Subcutaneous abdominal adipose tissue (tissue), 5 donors: ENCODE data around the gene TAP2.
A peak's percentile ranks its signal among the peaks of the same experiment; 100 is the strongest.

Experiments
- H3K27ac ChIP-seq: one replicate; pipeline ENCODE4 v1.7.0; 2013; ENCODE audit warnings: low read depth, mild to moderate bottlenecking, inconsistent platforms, low read length, moderate library complexity
- H3K27me3 ChIP-seq, 5 donors: one replicate each; pipeline ENCODE4 v1.7.0; 2013; ENCODE audit warnings: low read length in 5 of 5, inconsistent platforms in 1 of 5; ENCODE audit not compliant: control insufficient read depth in 5 of 5, insufficient read depth in 4 of 5
- H3K36me3 ChIP-seq, 5 donors: one replicate each; pipeline ENCODE4 v1.7.0; 2013; ENCODE audit warnings: low read length in 5 of 5; ENCODE audit not compliant: control insufficient read depth in 5 of 5, insufficient read depth in 5 of 5
- H3K4me1 ChIP-seq, 5 donors: one replicate each; pipeline ENCODE4 v1.7.0; 2013; ENCODE audit warnings: low read length in 5 of 5, mild to moderate bottlenecking in 3 of 5, moderate library complexity in 1 of 5; ENCODE audit not compliant: control insufficient read depth in 5 of 5, insufficient read depth in 5 of 5
- H3K4me3 ChIP-seq, 5 donors: one replicate each; pipeline ENCODE4 v1.7.0; 2013; ENCODE audit warnings: low read length in 5 of 5, low read depth in 1 of 5
- H3K9ac ChIP-seq, 5 donors: one replicate each; pipeline ENCODE4 v1.7.0; 2013; ENCODE audit warnings: low read length in 5 of 5, mild to moderate bottlenecking in 4 of 5, moderate library complexity in 3 of 5
- H3K9me3 ChIP-seq, 5 donors: one replicate each; pipeline ENCODE4 v1.7.0; 2013; ENCODE audit warnings: low read length in 5 of 5; ENCODE audit not compliant: control insufficient read depth in 5 of 5
- donor health status: healthy.
- donor health status: healthy.
- donor health status: healthy.
- donor health status: healthy.
- donor health status: healthy.

TAP2 gene

GRCh38 chr6:32799168-32799567 is 39.4 kb downstream of the TAP2 start:
- no peak overlapping the region for H3K27ac ChIP-seq

GRCh38 chr6:32796848-32797776 is 41.4 kb downstream of the TAP2 start:
- Histone ChIP-seq H3K27me3 (peaks cover 0 to 17% (median 8%) of the 10 kb centered on the region in 5 donors), H3K4me3 (peak overlapping the region; percentile 29 to 51 (median 39)), H3K9ac (peak overlapping the region in 2 of 5 donors; percentile 14 to 25), H3K27ac (no peak overlapping the region), H3K36me3 (no peaks in the 10 kb centered on the region), H3K4me1 (peaks cover 4 to 11% (median 8%) of the 10 kb centered on the region in 5 donors), H3K9me3 (peaks cover 0 to 6% (median 5%) of the 10 kb centered on the region in 5 donors)

More at GRCh38 chr6:32799168-32799567, 39.4 kb downstream of the TAP2 start:
- H3K36me3 ChIP-seq = no peaks in the 10 kb centered on the region
- H3K4me3 ChIP-seq = no peak overlapping the region
- peaks cover 4 to 10% (median 8%) of the 10 kb centered on the region in 5 donors for H3K4me1 ChIP-seq
- H3K9me3 ChIP-seq = peaks cover 0 to 6% (median 5%) of the 10 kb centered on the region in 5 donors
- H3K9ac ChIP-seq = no peak overlapping the region
- peaks cover 0 to 11% (median 3%) of the 10 kb centered on the region in 5 donors for H3K27me3 ChIP-seq

- Histone ChIP-seq H3K36me3 (no peaks in the 10 kb centered on the region), H3K27me3 (peaks cover 0 to 12% (median 8%) of the 10 kb centered on the region in 5 donors), H3K4me1 (peaks cover 4 to 11% (median 8%) of the 10 kb centered on the region in 5 donors), H3K27ac (no peak overlapping the region), H3K4me3 (no peak overlapping the region), H3K9ac (no peak overlapping the region), H3K9me3 (peaks cover 0 to 6% (median 5%) of the 10 kb centered on the region in 5 donors)
Measured at GRCh38 chr6:32794510-32794909, 44.0 kb downstream of the TAP2 start.

GRCh38 chr6:32792901-32793435 is 45.6 kb downstream of the TAP2 start:
- H3K27me3 ChIP-seq = peaks cover 0 to 12% (median 3%) of the 10 kb centered on the region in 5 donors

GRCh38 chr6:32790306-32790705 is 48.2 kb downstream of the TAP2 start:
- Histone ChIP-seq H3K36me3 (no peaks in the 10 kb centered on the region), H3K9me3 (no peaks in the 10 kb centered on the region), H3K27ac (no peak overlapping the region), H3K27me3 (peaks cover 0 to 12% (median 0%) of the 10 kb centered on the region in 5 donors), H3K4me3 (no peak overlapping the region), H3K9ac (no peak overlapping the region), H3K4me1 (peaks cover 0 to 3% (median 0%) of the 10 kb centered on the region in 5 donors)

More at GRCh38 chr6:32792901-32793435, 45.6 kb downstream of the TAP2 start:
- no peak overlapping the region for H3K4me3 ChIP-seq
- H3K27ac ChIP-seq = no peak overlapping the region
- no peaks in the 10 kb centered on the region for H3K36me3 ChIP-seq
- no peak overlapping the region for H3K9ac ChIP-seq
- H3K4me1 ChIP-seq = peaks cover 4 to 11% (median 8%) of the 10 kb centered on the region in 5 donors
- H3K9me3 ChIP-seq = no peaks in the 10 kb centered on the region
